Hepatocyte (in vitro differentiated cells): ENCODE data around the gene CYP4A22.

ENCODE experiments used
- EZH2phosphoT487 ChIP-seq: fragments of 200-600 bp; sonication (generic); IDR thresholded peaks from one replicate; pipeline ENCODE4 v1.6.1; 2018; ENCODE audit warnings: antibody characterized with exemption, mild to moderate bottlenecking, low read depth, moderate library complexity; ENCODE audit not compliant: unreplicated experiment, severe bottlenecking
- TF ChIP-seq, protein P1 (sequence below): fragments of 200-600 bp; sonication (generic); IDR thresholded peaks from 2 replicates; pipeline ENCODE4 v1.5.1; 2016; ENCODE audit warnings: antibody characterized with exemption, mild to moderate bottlenecking; ENCODE audit not compliant: poor library complexity

DNA sequence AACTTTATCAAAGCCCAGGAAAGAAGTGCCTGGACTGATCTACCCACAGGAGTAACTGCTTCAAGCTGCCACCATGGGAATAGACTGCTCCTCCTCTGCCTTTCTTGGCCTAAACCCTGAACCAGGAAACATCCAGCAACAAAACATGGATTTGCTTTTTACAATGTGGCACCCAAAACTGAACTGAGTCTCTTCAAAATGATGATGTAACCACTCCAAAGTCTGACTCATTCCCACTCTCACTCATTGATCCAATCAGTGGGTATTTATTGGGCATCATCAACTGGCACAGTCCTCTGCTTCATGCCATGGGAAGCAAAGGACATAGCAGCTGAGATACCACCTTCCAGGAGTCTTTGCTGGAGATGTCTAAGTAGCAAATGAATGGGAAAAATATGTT lies 23.5 kb downstream of the CYP4A22 start:
- TF ChIP-seq, protein P1, sequence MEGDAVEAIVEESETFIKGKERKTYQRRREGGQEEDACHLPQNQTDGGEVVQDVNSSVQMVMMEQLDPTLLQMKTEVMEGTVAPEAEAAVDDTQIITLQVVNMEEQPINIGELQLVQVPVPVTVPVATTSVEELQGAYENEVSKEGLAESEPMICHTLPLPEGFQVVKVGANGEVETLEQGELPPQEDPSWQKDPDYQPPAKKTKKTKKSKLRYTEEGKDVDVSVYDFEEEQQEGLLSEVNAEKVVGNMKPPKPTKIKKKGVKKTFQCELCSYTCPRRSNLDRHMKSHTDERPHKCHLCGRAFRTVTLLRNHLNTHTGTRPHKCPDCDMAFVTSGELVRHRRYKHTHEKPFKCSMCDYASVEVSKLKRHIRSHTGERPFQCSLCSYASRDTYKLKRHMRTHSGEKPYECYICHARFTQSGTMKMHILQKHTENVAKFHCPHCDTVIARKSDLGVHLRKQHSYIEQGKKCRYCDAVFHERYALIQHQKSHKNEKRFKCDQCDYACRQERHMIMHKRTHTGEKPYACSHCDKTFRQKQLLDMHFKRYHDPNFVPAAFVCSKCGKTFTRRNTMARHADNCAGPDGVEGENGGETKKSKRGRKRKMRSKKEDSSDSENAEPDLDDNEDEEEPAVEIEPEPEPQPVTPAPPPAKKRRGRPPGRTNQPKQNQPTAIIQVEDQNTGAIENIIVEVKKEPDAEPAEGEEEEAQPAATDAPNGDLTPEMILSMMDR = no peak
- no peak for TF ChIP-seq EZH2phosphoT487
